HT1080 (cell line): ENCODE results near the gene BLNK. TPM values are rescaled to one million over a fixed set of nuclear protein-coding genes. Genes with fewer than 3 reads are reported as not detected.

ENCODE experiments used
- DNase-seq: peaks from one replicate; pipeline ENCODE4 v3.0.0-alpha.2; 2015; ENCODE audit warnings: low read depth
- total RNA-seq: library from RNA; depleted of rRNA; stranded (reverse); fragments of >200 nt; shearing (Covaris generic); gene quantifications from 2 replicates; pipeline ENCODE4 v1.2.3, GENCODE V29; 2014; rRNA removed

The BLNK gene
- total RNA-seq, 1 experiment from 2014 or later = not detected

GRCh38 chr10:96152437-96152836 is 118.9 kb downstream of the BLNK start:
- no peak for DNase-seq

Other genes with a start within 250 kb of the BLNK start
- gene CCNJ, start 228.0 kb downstream of the BLNK start, total RNA-seq = 3.0 and 6.8 TPM in 2 replicates
- 11.4 and 13.3 TPM in 2 replicates for gene ZNF518A, start 141.3 kb downstream of the BLNK start, total RNA-seq
- gene DNTT, start 32.9 kb upstream of the BLNK start, total RNA-seq = not detected in 2 replicates
- not detected in 2 replicates for gene OPALIN, start 87.4 kb upstream of the BLNK start, total RNA-seq
- under 0.01 and 0.05 TPM in 2 replicates for gene TLL2, start 242.4 kb upstream of the BLNK start, total RNA-seq